ENCODE data around the gene COCH.
A peak's percentile ranks its signal among the peaks of the same experiment; 100 is the strongest.

COCH gene

DNA sequence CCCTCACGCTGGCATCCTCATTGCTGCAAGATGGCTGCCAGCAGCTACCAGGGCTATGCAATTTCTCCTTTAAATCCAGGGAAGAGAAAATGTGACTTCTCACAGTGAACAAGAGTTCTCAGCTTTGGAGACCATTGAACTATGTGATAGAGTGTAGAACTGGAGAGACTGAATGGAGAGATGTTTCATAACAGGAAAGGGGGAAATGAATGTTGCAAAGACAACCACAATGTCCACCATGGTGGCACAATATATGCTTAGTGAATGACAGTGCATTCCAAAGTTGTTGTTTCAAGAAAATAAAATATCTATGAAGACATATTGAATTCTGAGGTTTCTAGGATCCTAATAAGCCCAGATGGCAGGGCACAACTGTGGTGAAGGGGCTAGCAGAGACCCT is 13.2 kb upstream of the COCH start:
- no peaks in the 10 kb centered on the region for H3K36me3 ChIP-seq (ENCODE audit: control insufficient read depth in 2 of 2, insufficient read depth in 1 of 2, low read length in 2 of 2)
- POLR2A ChIA-PET = no interaction called here
- no peaks in the 10 kb centered on the region for H3K4me1 ChIP-seq (ENCODE audit: control insufficient read depth, insufficient read depth, low read length)
- no peak overlapping the region for H3K27ac ChIP-seq (ENCODE audit: extremely low read depth, low read depth, low read length)
- no peak overlapping the region for H3K4me3 ChIP-seq (ENCODE audit: low read depth, low read length)
- TF ChIP-seq ZNF654 (tag by site-specific recombination; IDR thresholded peaks at IDR 0.05; ENCODE audit: low read depth) (no peak), ZNF274 (IDR thresholded peaks at IDR 0.05; ENCODE audit: low read length) (no peak), ZNF274 (tag by site-specific recombination; IDR thresholded peaks at IDR 0.05; ENCODE audit: borderline replicate concordance) (peak; percentile 41; the same call in 1 of the 2 replicates), ZNF514 (tag by site-specific recombination; IDR thresholded peaks at IDR 0.05) (no peak)
- TF ChIP-seq, protein P1, sequence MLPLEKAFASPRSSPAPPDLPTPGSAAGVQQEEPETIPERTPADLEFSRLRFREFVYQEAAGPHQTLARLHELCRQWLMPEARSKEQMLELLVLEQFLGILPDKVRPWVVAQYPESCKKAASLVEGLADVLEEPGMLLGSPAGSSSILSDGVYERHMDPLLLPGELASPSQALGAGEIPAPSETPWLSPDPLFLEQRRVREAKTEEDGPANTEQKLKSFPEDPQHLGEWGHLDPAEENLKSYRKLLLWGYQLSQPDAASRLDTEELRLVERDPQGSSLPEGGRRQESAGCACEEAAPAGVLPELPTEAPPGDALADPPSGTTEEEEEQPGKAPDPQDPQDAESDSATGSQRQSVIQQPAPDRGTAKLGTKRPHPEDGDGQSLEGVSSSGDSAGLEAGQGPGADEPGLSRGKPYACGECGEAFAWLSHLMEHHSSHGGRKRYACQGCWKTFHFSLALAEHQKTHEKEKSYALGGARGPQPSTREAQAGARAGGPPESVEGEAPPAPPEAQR (tag by site-specific recombination; IDR thresholded peaks at IDR 0.05) = no peak
- TF ChIP-seq, protein P2, sequence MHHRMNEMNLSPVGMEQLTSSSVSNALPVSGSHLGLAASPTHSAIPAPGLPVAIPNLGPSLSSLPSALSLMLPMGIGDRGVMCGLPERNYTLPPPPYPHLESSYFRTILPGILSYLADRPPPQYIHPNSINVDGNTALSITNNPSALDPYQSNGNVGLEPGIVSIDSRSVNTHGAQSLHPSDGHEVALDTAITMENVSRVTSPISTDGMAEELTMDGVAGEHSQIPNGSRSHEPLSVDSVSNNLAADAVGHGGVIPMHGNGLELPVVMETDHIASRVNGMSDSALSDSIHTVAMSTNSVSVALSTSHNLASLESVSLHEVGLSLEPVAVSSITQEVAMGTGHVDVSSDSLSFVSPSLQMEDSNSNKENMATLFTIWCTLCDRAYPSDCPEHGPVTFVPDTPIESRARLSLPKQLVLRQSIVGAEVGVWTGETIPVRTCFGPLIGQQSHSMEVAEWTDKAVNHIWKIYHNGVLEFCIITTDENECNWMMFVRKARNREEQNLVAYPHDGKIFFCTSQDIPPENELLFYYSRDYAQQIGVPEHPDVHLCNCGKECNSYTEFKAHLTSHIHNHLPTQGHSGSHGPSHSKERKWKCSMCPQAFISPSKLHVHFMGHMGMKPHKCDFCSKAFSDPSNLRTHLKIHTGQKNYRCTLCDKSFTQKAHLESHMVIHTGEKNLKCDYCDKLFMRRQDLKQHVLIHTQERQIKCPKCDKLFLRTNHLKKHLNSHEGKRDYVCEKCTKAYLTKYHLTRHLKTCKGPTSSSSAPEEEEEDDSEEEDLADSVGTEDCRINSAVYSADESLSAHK (tag by site-specific recombination; IDR thresholded peaks at IDR 0.05) = no peak
- H3K9me3 ChIP-seq (ENCODE audit: control insufficient read depth, insufficient read depth, low read depth, low read length) = no peaks in the 10 kb centered on the region
- CTCF ChIA-PET = interaction anchor here (0.6 kb wide), 1 partner anchor 27 kb away, joined by 6 read pairs; no protein-coding TSS in a partner anchor

DNA sequence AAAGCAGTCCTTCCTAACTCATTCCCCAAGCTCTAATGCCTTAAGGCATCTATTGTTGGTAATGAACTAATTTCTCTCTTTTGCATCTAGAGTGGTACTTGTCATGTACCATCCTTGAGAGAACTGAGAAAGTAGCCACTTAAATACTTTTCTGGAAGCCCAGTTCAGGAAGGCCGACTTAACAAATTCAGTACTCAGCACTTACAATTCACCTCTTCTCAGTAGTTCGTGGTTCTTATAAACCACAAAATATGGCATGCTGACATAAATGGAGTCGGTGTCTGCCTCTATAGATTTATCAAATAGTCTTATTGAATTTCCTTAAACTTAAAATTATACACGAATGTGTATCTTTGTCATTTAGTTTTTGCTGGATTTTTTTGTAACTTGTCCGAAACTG is 9.4 kb upstream of the COCH start:
- no peaks in the 10 kb centered on the region for H3K9me3 ChIP-seq (ENCODE audit: control insufficient read depth, insufficient read depth, low read depth, low read length)
- H3K4me3 ChIP-seq (ENCODE audit: low read depth, low read length) = no peak overlapping the region
- H3K36me3 ChIP-seq (ENCODE audit: control insufficient read depth in 2 of 2, insufficient read depth in 1 of 2, low read length in 2 of 2) = no peaks in the 10 kb centered on the region
- H3K4me1 ChIP-seq (ENCODE audit: control insufficient read depth, insufficient read depth, low read length) = no peaks in the 10 kb centered on the region
- TF ChIP-seq ZNF670 (tag by site-specific recombination; IDR thresholded peaks at IDR 0.05; ENCODE audit: low read depth) (no peak), ZNF777 (tag by site-specific recombination; IDR thresholded peaks at IDR 0.05; ENCODE audit: borderline replicate concordance) (no peak), KLF10 (tag by site-specific recombination; IDR thresholded peaks at IDR 0.05) (no peak), ZFP41 (tag by site-specific recombination; IDR thresholded peaks at IDR 0.05; ENCODE audit: borderline replicate concordance) (no peak), ZNF174 (tag by site-specific recombination; IDR thresholded peaks at IDR 0.05) (no peak)
- TF ChIP-seq, protein P3, sequence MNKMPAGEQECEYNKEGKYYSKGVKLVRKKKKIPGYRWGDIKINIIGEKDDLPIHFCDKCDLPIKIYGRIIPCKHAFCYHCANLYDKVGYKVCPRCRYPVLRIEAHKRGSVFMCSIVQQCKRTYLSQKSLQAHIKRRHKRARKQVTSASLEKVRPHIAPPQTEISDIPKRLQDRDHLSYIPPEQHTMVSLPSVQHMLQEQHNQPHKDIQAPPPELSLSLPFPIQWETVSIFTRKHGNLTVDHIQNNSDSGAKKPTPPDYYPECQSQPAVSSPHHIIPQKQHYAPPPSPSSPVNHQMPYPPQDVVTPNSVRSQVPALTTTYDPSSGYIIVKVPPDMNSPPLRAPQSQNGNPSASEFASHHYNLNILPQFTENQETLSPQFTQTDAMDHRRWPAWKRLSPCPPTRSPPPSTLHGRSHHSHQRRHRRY (tag by site-specific recombination; IDR thresholded peaks at IDR 0.05) = no peak
- TF ChIP-seq, protein P4, sequence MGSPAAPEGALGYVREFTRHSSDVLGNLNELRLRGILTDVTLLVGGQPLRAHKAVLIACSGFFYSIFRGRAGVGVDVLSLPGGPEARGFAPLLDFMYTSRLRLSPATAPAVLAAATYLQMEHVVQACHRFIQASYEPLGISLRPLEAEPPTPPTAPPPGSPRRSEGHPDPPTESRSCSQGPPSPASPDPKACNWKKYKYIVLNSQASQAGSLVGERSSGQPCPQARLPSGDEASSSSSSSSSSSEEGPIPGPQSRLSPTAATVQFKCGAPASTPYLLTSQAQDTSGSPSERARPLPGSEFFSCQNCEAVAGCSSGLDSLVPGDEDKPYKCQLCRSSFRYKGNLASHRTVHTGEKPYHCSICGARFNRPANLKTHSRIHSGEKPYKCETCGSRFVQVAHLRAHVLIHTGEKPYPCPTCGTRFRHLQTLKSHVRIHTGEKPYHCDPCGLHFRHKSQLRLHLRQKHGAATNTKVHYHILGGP (tag by site-specific recombination; IDR thresholded peaks at IDR 0.05) = no peak
- ChIA-PET CTCF (interaction anchor here (1.7 kb wide), 1 partner anchor 9 kb away, joined by 4 read pairs; the partner anchor contains the start of gene COCH), POLR2A (no interaction called here)
- H3K27ac ChIP-seq (ENCODE audit: extremely low read depth, low read depth, low read length) = no peak overlapping the region

DNA sequence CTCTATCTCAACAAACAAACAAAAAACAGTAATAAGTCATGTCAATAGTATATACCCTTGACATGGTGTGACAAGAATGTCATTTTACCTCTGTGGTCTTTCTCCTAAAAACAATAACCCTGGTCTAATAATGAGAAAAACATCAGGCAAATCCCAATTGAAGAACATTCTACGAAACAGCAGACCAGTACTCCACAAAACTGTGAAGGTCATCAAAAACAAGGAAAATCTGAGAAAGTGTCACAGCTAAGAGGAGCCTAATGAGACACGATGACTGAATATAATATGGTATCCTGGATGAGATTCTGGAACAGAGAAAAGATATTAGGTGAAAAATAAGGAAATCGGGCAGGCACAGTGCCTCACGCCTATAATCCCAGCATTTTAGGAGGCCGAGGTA is 5.6 kb upstream of the COCH start:
- H3K27ac ChIP-seq (ENCODE audit: extremely low read depth, low read depth, low read length) = no peak overlapping the region
- TF ChIP-seq KLF8 (tag by site-specific recombination; IDR thresholded peaks at IDR 0.05) = no peak
- TF ChIP-seq ZBTB8A (tag by site-specific recombination; IDR thresholded peaks at IDR 0.05) = no peak
- TF ChIP-seq, protein P5, sequence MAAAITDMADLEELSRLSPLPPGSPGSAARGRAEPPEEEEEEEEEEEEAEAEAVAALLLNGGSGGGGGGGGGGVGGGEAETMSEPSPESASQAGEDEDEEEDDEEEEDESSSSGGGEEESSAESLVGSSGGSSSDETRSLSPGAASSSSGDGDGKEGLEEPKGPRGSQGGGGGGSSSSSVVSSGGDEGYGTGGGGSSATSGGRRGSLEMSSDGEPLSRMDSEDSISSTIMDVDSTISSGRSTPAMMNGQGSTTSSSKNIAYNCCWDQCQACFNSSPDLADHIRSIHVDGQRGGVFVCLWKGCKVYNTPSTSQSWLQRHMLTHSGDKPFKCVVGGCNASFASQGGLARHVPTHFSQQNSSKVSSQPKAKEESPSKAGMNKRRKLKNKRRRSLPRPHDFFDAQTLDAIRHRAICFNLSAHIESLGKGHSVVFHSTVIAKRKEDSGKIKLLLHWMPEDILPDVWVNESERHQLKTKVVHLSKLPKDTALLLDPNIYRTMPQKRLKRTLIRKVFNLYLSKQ (tag by site-specific recombination; IDR thresholded peaks at IDR 0.05; ENCODE audit: borderline replicate concordance) = no peak
- TF ChIP-seq ZNF701 (tag by site-specific recombination; IDR thresholded peaks at IDR 0.05) = no peak
- TF ChIP-seq ZNF211 (tag by site-specific recombination; IDR thresholded peaks at IDR 0.05; ENCODE audit: low read depth) = no peak
- TF ChIP-seq, protein P6, sequence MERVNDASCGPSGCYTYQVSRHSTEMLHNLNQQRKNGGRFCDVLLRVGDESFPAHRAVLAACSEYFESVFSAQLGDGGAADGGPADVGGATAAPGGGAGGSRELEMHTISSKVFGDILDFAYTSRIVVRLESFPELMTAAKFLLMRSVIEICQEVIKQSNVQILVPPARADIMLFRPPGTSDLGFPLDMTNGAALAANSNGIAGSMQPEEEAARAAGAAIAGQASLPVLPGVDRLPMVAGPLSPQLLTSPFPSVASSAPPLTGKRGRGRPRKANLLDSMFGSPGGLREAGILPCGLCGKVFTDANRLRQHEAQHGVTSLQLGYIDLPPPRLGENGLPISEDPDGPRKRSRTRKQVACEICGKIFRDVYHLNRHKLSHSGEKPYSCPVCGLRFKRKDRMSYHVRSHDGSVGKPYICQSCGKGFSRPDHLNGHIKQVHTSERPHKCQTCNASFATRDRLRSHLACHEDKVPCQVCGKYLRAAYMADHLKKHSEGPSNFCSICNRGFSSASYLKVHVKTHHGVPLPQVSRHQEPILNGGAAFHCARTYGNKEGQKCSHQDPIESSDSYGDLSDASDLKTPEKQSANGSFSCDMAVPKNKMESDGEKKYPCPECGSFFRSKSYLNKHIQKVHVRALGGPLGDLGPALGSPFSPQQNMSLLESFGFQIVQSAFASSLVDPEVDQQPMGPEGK (tag by site-specific recombination; IDR thresholded peaks at IDR 0.05) = no peak
- no peak for TF ChIP-seq ZNF510 (tag by site-specific recombination; IDR thresholded peaks at IDR 0.05; ENCODE audit: insufficient replicate concordance)
- no peak for TF ChIP-seq SCRT1 (tag by site-specific recombination; IDR thresholded peaks at IDR 0.05; ENCODE audit: borderline replicate concordance)
- TF ChIP-seq TRIM28 (IDR thresholded peaks at IDR 0.05; ENCODE audit: borderline replicate concordance, low read length) = no peak
- CTCF ChIA-PET = interaction anchor here (0.7 kb wide), 1 partner anchor 19 kb away, joined by 3 read pairs; no protein-coding TSS in a partner anchor
- peaks cover 2% of the 10 kb centered on the region; the same call in 1 of the 2 replicates for H3K4me1 ChIP-seq (ENCODE audit: control insufficient read depth, insufficient read depth, low read length)
- no peaks in the 10 kb centered on the region for H3K9me3 ChIP-seq (ENCODE audit: control insufficient read depth, insufficient read depth, low read depth, low read length)
- H3K36me3 ChIP-seq (ENCODE audit: control insufficient read depth in 2 of 2, insufficient read depth in 1 of 2, low read length in 2 of 2) = no peaks in the 10 kb centered on the region
- POLR2A ChIA-PET = no interaction called here
- no peak overlapping the region for H3K4me3 ChIP-seq (ENCODE audit: low read depth, low read length)
